Neural cell (in vitro differentiated cells): ENCODE data around the gene MLLT3. TPM values are rescaled to one million over a fixed set of nuclear protein-coding genes. Genes with fewer than 3 reads are reported as not detected.

Experiments
- H2AFZ ChIP-seq: fragments of 200-600, 300-800 bp; sonication (generic), shearing (Covaris generic); 2 replicates; pipeline ENCODE4 v1.6.0; 2014; ENCODE audit warnings: low read depth, mild to moderate bottlenecking, antibody characterized with exemption, low read length, moderate library complexity
- H3F3A ChIP-seq: fragments of 200-600 bp; shearing (Covaris generic); 2 replicates; pipeline ENCODE4 v1.6.1; 2016; ENCODE audit warnings: mild to moderate bottlenecking, moderate library complexity, mixed read lengths, antibody characterized with exemption, low read length; ENCODE audit not compliant: insufficient read depth, poor library complexity, severe bottlenecking
- H3K27ac ChIP-seq: fragments of 200-600, 300-800 bp; sonication (generic), shearing (Covaris generic); 2 replicates; pipeline ENCODE4 v1.5.1; 2014; ENCODE audit warnings: mild to moderate bottlenecking, low read length, moderate library complexity
- H3K27me3 ChIP-seq: fragments of 300-800, 200-600 bp; sonication (generic), shearing (Covaris generic); 2 replicates; pipeline ENCODE4 v1.6.0; 2014; ENCODE audit warnings: mild to moderate bottlenecking, low read depth, low read length, moderate library complexity; ENCODE audit not compliant: insufficient read depth
- H3K36me3 ChIP-seq: fragments of 300-800, 200-600 bp; sonication (generic), shearing (Covaris generic); 2 replicates; pipeline ENCODE4 v1.5.1; 2014; ENCODE audit warnings: mild to moderate bottlenecking, antibody characterized with exemption, low read length, moderate library complexity; ENCODE audit not compliant: insufficient read depth
- H3K4me2 ChIP-seq: fragments of 300-800, 200-600 bp; sonication (generic), shearing (Covaris generic); 2 replicates; pipeline ENCODE4 v1.6.0; 2014; ENCODE audit warnings: mild to moderate bottlenecking, low read length
- H3K4me3 ChIP-seq: fragments of 300-800, 200-600 bp; sonication (generic), shearing (Covaris generic); 2 replicates; pipeline ENCODE4 v1.5.1; 2014; ENCODE audit warnings: mild to moderate bottlenecking, low read length, moderate library complexity
- H3K79me2 ChIP-seq: fragments of 200-600 bp; shearing (Covaris generic); replicated peaks from 2 replicates; pipeline ENCODE4 v1.6.0; 2014; ENCODE audit warnings: mild to moderate bottlenecking, low read length, moderate library complexity; ENCODE audit not compliant: insufficient read depth
- H3K9ac ChIP-seq: fragments of 300-800, 200-600 bp; sonication (generic), shearing (Covaris generic); 2 replicates; pipeline ENCODE4 v1.6.1; 2016; ENCODE audit warnings: mild to moderate bottlenecking, low read length, mixed read lengths
- H3K9me2 ChIP-seq: fragments of 200-600 bp; shearing (Covaris generic); 2 replicates; pipeline ENCODE4 v1.6.1; 2016; ENCODE audit warnings: mild to moderate bottlenecking, low read length, mixed read lengths; ENCODE audit not compliant: insufficient read depth
- H3K9me3 ChIP-seq: fragments of 200-600, 300-800 bp; sonication (generic), shearing (Covaris generic); 2 replicates; pipeline ENCODE4 v1.6.1; 2016; ENCODE audit warnings: mild to moderate bottlenecking, mixed run types, low read length, moderate library complexity, mixed read lengths
- H4K20me1 ChIP-seq: fragments of 200-600 bp; shearing (Covaris generic); 2 replicates; pipeline ENCODE4 v1.6.1; 2016; ENCODE audit warnings: mild to moderate bottlenecking, mixed run types; ENCODE audit not compliant: insufficient read depth
- CTCF ChIP-seq: fragments of 450-650 bp; IDR thresholded peaks from 2 replicates; pipeline ENCODE4 v1.5.1; 2014; ENCODE audit warnings: antibody characterized with exemption, mild to moderate bottlenecking, moderate library complexity; ENCODE audit not compliant: poor library complexity, severe bottlenecking
- EP300 ChIP-seq: fragments of 450-650 bp; conservative IDR thresholded peaks from 2 replicates; pipeline ENCODE4 v1.6.1; 2014; ENCODE audit warnings: antibody characterized with exemption, mild to moderate bottlenecking, moderate library complexity; ENCODE audit not compliant: poor library complexity, severe bottlenecking
- EZH2 ChIP-seq: fragments of 200-600, 300-800 bp; shearing (Covaris generic), sonication (generic); IDR thresholded peaks from 2 replicates; pipeline ENCODE4 v1.6.1; 2014; ENCODE audit warnings: antibody characterized with exemption, low read length, borderline replicate concordance, mild to moderate bottlenecking; ENCODE audit not compliant: insufficient read depth, poor library complexity, severe bottlenecking
- MXI1 ChIP-seq: fragments of 450-650 bp; conservative IDR thresholded peaks from 2 replicates; pipeline ENCODE4 v1.6.1; 2014; ENCODE audit warnings: antibody characterized with exemption, mild to moderate bottlenecking; ENCODE audit not compliant: poor library complexity, severe bottlenecking
- POLR2AphosphoS5 ChIP-seq: IDR thresholded peaks from 2 replicates; pipeline ENCODE4 v1.6.1; 2012
- RAD21 ChIP-seq: fragments of 450-650 bp; conservative IDR thresholded peaks from 2 replicates; pipeline ENCODE4 v1.6.1; 2014; ENCODE audit warnings: antibody characterized with exemption, mild to moderate bottlenecking, moderate library complexity
- REST ChIP-seq: IDR thresholded peaks from 2 replicates; pipeline ENCODE4 v1.6.1; 2012; ENCODE audit warnings: borderline replicate concordance
- SMC3 ChIP-seq: fragments of 450-650 bp; conservative IDR thresholded peaks from 2 replicates; pipeline ENCODE4 v1.6.1; 2014; ENCODE audit warnings: antibody characterized with exemption, mild to moderate bottlenecking, moderate library complexity; ENCODE audit not compliant: poor library complexity
- TAF1 ChIP-seq: IDR thresholded peaks from 2 replicates; pipeline ENCODE4 v1.6.1; 2012; ENCODE audit warnings: low read depth
- polyA plus RNA-seq: library from polyadenylated mRNA; depleted of rRNA; stranded (reverse); fragments of >200 nt; gene quantifications from 2 replicates; pipeline ENCODE4 v1.2.3, GENCODE V29; 2014

MLLT3 gene
- polyA plus RNA-seq, 1 donor from 2014 or later = 61.5 TPM

GRCh38 chr9:20569525-20569924 is 52.8 kb downstream of the MLLT3 start:
- H3K9me3 ChIP-seq = no peaks in the 10 kb centered on the region
- H3K9me2 ChIP-seq = no peaks in the 10 kb centered on the region
- no peaks in the 10 kb centered on the region for H4K20me1 ChIP-seq
- no peaks in the 10 kb centered on the region for H3F3A ChIP-seq
- H3K4me3 ChIP-seq = no peak overlapping the region
- no peak overlapping the region for H2AFZ ChIP-seq
- H3K4me2 ChIP-seq = no peak overlapping the region
- H3K27ac ChIP-seq = no peak overlapping the region
- no peaks in the 10 kb centered on the region for H3K27me3 ChIP-seq
- peaks cover 3% of the 10 kb centered on the region for H3K36me3 ChIP-seq
- no peak overlapping the region for H3K9ac ChIP-seq
- TF ChIP-seq SMC3 (no peak), EZH2 (no peak), EP300 (no peak), REST (no peak), TAF1 (no peak), POLR2AphosphoS5 (no peak), MXI1 (no peak), CTCF (no peak), RAD21 (no peak)
- peaks cover 35% of the 10 kb centered on the region for H3K79me2 ChIP-seq

DNA sequence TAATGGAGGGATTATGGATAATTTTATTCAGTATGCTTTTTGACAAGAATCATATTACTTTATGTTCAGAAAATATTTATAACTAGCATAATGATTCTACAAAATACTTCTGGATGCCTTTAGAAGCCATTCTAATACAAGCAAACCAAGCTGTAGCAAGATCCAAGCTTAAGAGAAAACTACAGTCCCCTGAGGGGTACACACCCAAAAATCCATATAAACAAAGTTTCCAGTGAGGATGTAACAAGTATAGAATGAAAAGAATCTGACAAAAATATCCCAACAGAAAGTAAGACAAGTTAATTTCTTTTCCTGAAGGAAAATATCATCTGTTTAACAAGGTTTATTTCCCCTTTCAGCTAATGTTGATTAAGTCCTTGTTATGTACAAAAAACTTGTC is 53.9 kb downstream of the MLLT3 start:
- H3K36me3 ChIP-seq = no peaks in the 10 kb centered on the region
- no peak overlapping the region for H3K9ac ChIP-seq
- no peak overlapping the region for H3K27ac ChIP-seq
- peaks cover 38% of the 10 kb centered on the region for H3K79me2 ChIP-seq
- H4K20me1 ChIP-seq = peaks cover 6% of the 10 kb centered on the region
- no peak for TF ChIP-seq POLR2AphosphoS5
- TF ChIP-seq CTCF = no peak
- no peak for TF ChIP-seq EZH2
- no peak for TF ChIP-seq EP300
- no peak for TF ChIP-seq SMC3
- TF ChIP-seq RAD21 = no peak
- TF ChIP-seq TAF1 = no peak
- TF ChIP-seq MXI1 = no peak
- TF ChIP-seq REST = no peak
- no peak overlapping the region for H2AFZ ChIP-seq
- H3F3A ChIP-seq = no peaks in the 10 kb centered on the region
- no peaks in the 10 kb centered on the region for H3K9me3 ChIP-seq
- no peak overlapping the region for H3K4me3 ChIP-seq
- H3K4me2 ChIP-seq = no peak overlapping the region
- H3K9me2 ChIP-seq = no peaks in the 10 kb centered on the region
- no peaks in the 10 kb centered on the region for H3K27me3 ChIP-seq
